Fibroblast of villous mesenchyme (primary cell): ENCODE measurements around the gene SHCBP1L. TPM values are rescaled to one million over a fixed set of nuclear protein-coding genes. Genes with fewer than 3 reads are reported as not detected.

Source experiments
- DNase-seq: peaks from one replicate; pipeline ENCODE4 v3.0.0-alpha.2; 2010; ENCODE audit warnings: low read depth
- H3K4me3 ChIP-seq: 2 replicates; pipeline ENCODE4 v1.5.1; 2011; ENCODE audit warnings: low read depth, mild to moderate bottlenecking, low read length
- total RNA-seq: library from RNA; depleted of rRNA; stranded (reverse); fragments of >200 nt; gene quantifications from 2 replicates; pipeline ENCODE4 v1.2.3, GENCODE V29; 2012
- TF ChIP-seq, protein P1 (sequence below): IDR thresholded peaks from 2 replicates; pipeline ENCODE4 v1.5.1; 2012; ENCODE audit warnings: low read depth, mild to moderate bottlenecking, low read length; ENCODE audit not compliant: insufficient read depth

SHCBP1L gene
- under 0.01 TPM in 1 of 2 replicates, not detected in the other for total RNA-seq

DNA sequence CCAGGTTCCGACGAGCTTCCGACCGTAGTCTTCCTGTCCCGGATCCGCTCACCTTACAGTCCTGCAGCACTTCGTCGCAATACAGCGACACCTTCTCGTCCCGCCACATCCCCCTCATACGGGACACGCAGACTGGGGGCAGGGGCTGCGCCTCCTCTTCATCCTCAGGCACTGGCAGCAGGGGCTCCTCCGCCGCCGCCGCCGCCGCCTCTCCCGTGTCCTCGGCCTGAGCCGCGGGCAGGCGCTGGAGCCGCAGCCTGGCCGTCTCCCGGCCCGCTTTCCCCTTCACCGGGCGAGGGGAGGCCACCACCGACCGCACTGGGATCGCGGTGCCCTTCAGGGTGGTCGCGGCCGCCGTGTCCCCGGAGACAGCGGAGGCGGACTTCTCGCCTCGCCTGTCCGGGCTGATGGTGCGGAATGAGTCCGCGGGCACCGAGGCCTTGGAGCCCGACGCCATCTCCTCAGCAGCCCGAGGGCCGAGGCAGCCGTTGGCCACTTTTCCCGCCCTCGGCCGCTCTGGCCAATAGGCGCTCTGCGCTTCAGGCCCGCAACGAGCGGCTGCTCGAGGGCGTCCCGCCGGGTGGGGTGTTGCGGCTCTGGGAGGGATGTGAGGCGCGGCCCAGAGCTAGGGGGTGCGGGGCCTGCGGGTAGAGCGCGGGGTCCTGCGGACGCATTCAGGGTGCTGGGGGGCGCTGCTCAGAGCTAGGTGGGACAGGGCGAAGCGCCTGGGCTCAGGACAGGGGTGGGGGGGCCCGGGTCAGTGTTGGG lies at the start of gene SHCBP1L:
SHCBP1L (minus strand) TSS at position 490 of the 768 bp plus-strand sequence; CDS start at position 457, 33 bp downstream.
- TF ChIP-seq, protein P1, sequence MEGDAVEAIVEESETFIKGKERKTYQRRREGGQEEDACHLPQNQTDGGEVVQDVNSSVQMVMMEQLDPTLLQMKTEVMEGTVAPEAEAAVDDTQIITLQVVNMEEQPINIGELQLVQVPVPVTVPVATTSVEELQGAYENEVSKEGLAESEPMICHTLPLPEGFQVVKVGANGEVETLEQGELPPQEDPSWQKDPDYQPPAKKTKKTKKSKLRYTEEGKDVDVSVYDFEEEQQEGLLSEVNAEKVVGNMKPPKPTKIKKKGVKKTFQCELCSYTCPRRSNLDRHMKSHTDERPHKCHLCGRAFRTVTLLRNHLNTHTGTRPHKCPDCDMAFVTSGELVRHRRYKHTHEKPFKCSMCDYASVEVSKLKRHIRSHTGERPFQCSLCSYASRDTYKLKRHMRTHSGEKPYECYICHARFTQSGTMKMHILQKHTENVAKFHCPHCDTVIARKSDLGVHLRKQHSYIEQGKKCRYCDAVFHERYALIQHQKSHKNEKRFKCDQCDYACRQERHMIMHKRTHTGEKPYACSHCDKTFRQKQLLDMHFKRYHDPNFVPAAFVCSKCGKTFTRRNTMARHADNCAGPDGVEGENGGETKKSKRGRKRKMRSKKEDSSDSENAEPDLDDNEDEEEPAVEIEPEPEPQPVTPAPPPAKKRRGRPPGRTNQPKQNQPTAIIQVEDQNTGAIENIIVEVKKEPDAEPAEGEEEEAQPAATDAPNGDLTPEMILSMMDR, result no peak
- H3K4me3 ChIP-seq, result no peak within 1 kb of the TSS
- DNase-seq, result no peak

DNA sequence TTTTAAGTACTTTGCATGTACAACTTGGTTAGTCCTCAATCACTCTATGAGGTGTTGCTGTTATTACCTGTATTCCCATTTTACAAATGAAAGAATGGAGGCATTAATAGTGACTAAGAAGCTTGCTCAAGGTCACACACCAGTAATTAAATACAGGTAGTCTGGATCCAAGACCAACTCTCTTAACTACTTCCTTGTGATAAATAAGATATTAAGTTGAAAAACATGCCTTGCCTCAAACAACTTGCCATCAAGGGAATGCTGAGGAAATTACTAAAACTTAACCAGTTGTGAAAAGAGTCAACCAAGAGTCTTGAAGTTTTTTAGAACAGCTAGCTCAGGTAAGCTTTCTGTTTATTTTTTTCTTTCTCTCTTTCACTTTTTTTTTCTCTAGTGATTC lies 49.3 kb upstream of the SHCBP1L start:
- no peak for DNase-seq
- H3K4me3 ChIP-seq, result no peak overlapping the region
- TF ChIP-seq, protein P1, result no peak

DNA sequence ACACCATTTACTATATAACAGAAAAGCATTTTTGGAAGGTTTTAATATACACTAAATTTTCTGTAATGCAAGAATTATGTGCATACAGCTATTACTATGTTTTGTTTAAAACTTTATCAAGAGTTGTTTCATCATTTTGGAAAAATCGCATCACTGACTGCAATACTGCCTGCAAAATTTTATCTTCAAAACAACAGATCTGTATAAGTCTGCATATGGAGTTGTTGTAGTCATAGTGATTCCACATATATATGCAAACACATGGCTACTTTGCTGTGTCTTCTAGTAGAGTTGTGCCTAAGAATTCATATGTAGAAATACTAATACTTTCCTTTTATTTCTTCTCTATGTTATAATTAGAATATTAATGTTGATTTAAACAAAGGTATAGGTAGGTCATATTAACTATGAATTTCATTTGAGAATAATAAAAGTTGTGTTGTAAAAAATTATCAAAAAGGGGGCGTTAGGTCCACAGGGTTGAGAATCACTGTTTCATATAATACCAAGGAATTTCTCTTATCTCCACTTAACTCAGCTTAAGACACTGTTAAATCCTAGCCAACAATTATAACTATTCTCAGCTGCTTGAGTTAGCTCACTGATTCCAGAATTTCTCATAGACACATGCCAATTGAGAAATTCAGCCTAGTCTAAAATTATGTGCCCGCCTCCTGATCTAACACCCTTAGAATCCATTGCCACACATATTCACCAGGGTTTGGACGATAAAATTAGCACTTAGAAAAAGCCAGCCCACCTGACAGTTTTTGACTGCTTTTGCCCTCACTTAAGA lies 47.4 kb upstream of the SHCBP1L start:
- DNase-seq, result peak; percentile 17
- no peak overlapping the region for H3K4me3 ChIP-seq
- TF ChIP-seq, protein P1, result no peak

DNA sequence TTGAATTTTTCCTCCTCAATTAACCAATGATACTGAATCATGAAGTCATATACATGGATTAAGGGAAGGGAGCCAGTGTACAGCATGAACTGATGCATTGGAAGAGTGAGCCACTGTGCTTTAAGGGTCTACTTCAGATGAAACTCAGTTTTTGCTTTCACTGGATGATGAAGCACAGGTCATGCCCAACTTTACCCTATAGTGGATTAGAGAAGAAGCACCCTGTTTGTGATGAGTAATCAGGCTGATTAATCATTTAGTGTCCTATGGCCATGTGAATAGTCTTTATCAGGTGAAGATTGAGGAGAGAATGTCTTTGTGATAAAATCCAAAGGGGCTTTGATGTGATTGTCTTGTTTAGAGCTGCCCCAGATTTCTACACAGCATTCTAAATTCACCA lies 45.5 kb upstream of the SHCBP1L start:
- H3K4me3 ChIP-seq, result no peak overlapping the region
- DNase-seq, result no peak
- TF ChIP-seq, protein P1, result no peak

DNA sequence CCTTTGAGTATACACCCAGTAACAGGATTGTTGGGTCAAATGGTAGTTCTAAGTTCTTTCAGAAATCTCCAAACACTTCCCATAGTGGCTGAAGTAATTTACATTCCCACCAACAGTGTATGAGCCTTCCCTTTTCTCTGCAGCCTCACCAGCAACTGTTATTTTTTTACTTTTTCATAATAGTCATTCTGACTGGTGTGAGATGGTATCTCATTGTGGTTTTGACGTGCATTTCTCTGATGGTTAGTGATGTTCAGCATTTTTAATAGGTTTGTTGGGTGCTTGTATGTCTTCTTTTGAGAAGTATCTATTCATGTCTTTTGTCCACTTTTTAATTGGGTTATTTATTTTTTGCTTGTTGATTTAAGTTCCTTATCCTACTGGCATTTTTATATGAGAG lies 43.9 kb upstream of the SHCBP1L start:
- peak; percentile 23 for DNase-seq
- TF ChIP-seq, protein P1, result no peak
- H3K4me3 ChIP-seq, result no peak overlapping the region

DNA sequence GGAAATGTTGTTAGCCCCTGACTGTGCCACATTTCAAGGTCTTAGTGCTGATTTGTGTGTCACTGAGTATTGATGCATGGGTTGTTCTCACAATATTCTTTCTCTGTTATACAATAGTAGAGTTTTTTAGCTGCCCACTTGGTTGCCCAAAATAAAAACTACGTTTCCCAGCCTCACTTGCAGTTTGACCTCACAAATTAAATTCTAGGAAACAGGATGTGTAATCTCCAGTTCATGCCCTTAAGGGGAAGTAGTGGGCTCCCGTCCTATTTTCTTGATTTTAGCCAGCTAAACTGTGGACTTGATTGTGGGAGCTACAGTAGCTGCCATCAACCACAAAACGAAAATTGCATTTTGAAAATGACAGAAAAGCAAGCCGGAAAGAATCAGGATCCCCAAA lies 42.9 kb upstream of the SHCBP1L start:
- TF ChIP-seq, protein P1, result no peak
- no peak overlapping the region for H3K4me3 ChIP-seq
- no peak for DNase-seq
